HepG2 (cell line): ENCODE data around the gene THRA. TPM values are rescaled to one million over a fixed set of nuclear protein-coding genes. Genes with fewer than 3 reads are reported as not detected.

ENCODE experiments used
- ATF7-NPFF ChIP-seq: sonication (generic); formaldehyde crosslinking; IDR thresholded peaks from 2 replicates; pipeline ENCODE4 v1.8.1; 2023; ENCODE audit warnings: mild to moderate bottlenecking, low read depth, missing genetic modification reagents, moderate library complexity
- ATRX ChIP-seq: sonication (generic); formaldehyde crosslinking; IDR thresholded peaks from 2 replicates; pipeline ENCODE4 v1.4.0; 2020; ENCODE audit warnings: missing genetic modification reagents, borderline replicate concordance
- CENPX ChIP-seq: sonication (generic); formaldehyde crosslinking; IDR thresholded peaks from 2 replicates; pipeline ENCODE4 v1.9.0; 2021; ENCODE audit warnings: mild to moderate bottlenecking, missing genetic modification reagents, moderate library complexity
- ISX ChIP-seq: sonication (generic); formaldehyde crosslinking; conservative IDR thresholded peaks from 2 replicates; pipeline ENCODE4 v1.5.0; 2020; ENCODE audit warnings: missing genetic modification reagents
- KDM5A ChIP-seq: fragments of 200-600 bp; sonication (generic); IDR thresholded peaks from 2 replicates; pipeline ENCODE4 v1.7.0; 2018; ENCODE audit warnings: antibody characterized with exemption, mild to moderate bottlenecking, low read length, borderline replicate concordance
- MEIS2 ChIP-seq: sonication (generic); formaldehyde crosslinking; IDR thresholded peaks from 2 replicates; pipeline ENCODE4 v1.9.0; 2021; ENCODE audit warnings: mild to moderate bottlenecking, missing genetic modification reagents
- ZNF30 ChIP-seq: sonication (generic); formaldehyde crosslinking; IDR thresholded peaks from 2 replicates; pipeline ENCODE4 v1.5.0; 2020; ENCODE audit warnings: mild to moderate bottlenecking, missing genetic modification reagents
- ZNF432 ChIP-seq: sonication (generic); formaldehyde crosslinking; IDR thresholded peaks from 2 replicates; pipeline ENCODE4 v1.5.0; 2020; ENCODE audit warnings: missing genetic modification reagents, mild to moderate bottlenecking, borderline replicate concordance
- ZNF652 ChIP-seq: IDR thresholded peaks from 2 replicates; pipeline ENCODE4 v1.6.1; 2016; ENCODE audit warnings: low read depth, borderline replicate concordance
- ZNF672 ChIP-seq: sonication (generic); formaldehyde crosslinking; IDR thresholded peaks from 2 replicates; pipeline ENCODE4 v1.8.1; 2022; ENCODE audit warnings: missing genetic modification reagents
- ZSCAN25 ChIP-seq: sonication (generic); formaldehyde crosslinking; IDR thresholded peaks from 2 replicates; pipeline ENCODE4 v1.8.0; 2022; ENCODE audit warnings: mild to moderate bottlenecking, missing genetic modification reagents
- polyA plus RNA-seq, 8 experiments: library from polyadenylated mRNA; depleted of rRNA in 3 of 8; stranded (reverse) in 7 of 8; unstranded in 1 of 8; fragments of >200 nt; fragmentation: Illumina TruSeq in 4 of 8; extraction: Trizol in 4 of 8; gene quantifications; 2 replicates each; pipeline versions ENCODE4 v1.2.1 to v1.2.3, GENCODE V29; 2011 to 2016; ENCODE audit warnings: low read depth in 4 of 8, missing spikeins in 1 of 8, mixed read lengths in 1 of 8; ENCODE audit not compliant: insufficient read depth in 1 of 8
- total RNA-seq, 5 experiments: library from RNA; depleted of rRNA; stranded (reverse); fragments of >200 nt; fragmentation: Illumina TruSeq; extraction: Trizol; gene quantifications; 2 replicates each; pipeline ENCODE4 v1.2.3, GENCODE V29; 2016; ENCODE audit warnings: low read depth in 1 of 5
- TF ChIP-seq, protein P1 (sequence below): sonication (generic); formaldehyde crosslinking; conservative IDR thresholded peaks from 2 replicates; pipeline ENCODE4 v1.8.1; 2023; ENCODE audit warnings: missing genetic modification reagents
- TF ChIP-seq, protein P2 (sequence below): sonication (generic); formaldehyde crosslinking; conservative IDR thresholded peaks from 2 replicates; pipeline ENCODE4 v1.4.0; 2020; ENCODE audit warnings: missing genetic modification reagents
- TF ChIP-seq, protein P3 (sequence below): IDR thresholded peaks from 2 replicates; pipeline ENCODE4 v1.6.1; 2016; ENCODE audit warnings: low read depth, missing genetic modification reagents, missing compliant biosample characterization
- TF ChIP-seq, protein P4 (sequence below): sonication (generic); IDR thresholded peaks from 2 replicates; pipeline ENCODE4 v1.6.1; 2016; ENCODE audit warnings: low read depth, borderline replicate concordance
- TF ChIP-seq, protein P5 (sequence below): IDR thresholded peaks from 2 replicates; pipeline ENCODE4 v1.6.1; 2016; ENCODE audit warnings: mild to moderate bottlenecking
- TF ChIP-seq, protein P6 (sequence below): IDR thresholded peaks from 2 replicates; pipeline ENCODE4 v1.6.1; 2016; ENCODE audit warnings: low read depth, borderline replicate concordance

Gene THRA
- total and polyA plus RNA-seq, 2 of the 13 experiments (the other 11 are each of a cell fraction or from before 2014, with no cell fraction given): 8.0 to 9.9 TPM

DNA sequence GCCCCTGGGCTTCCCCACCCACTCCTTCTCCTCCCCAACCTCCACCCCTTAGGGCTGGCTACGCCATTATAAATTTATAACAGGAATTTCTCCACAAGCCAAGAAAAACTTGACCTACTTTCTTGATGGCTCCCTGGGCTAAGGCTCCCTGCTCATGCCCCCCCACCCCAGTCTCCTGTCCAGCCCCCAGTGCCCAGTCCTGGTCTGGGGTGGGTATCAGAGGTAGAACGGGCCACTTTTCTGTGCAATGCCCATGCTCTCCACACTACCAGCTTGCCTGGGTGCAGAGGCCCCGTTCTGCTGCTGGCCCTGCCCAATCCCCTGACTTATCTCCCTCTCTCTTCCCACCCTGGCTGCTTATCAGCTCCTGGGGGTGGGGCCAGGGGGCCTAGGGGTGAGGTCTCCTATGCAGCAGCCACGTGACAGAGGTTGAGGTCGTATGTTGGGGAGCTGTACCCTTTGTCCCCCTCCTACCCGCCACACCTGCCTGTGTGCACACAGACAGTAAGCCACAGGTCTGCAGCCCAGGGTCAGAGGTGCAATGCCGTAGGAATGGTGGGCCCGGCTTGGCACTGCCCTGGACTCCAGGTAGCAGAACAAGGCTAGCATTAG is 10.1 kb downstream of the THRA start (continued):
- TF ChIP-seq, protein P1, sequence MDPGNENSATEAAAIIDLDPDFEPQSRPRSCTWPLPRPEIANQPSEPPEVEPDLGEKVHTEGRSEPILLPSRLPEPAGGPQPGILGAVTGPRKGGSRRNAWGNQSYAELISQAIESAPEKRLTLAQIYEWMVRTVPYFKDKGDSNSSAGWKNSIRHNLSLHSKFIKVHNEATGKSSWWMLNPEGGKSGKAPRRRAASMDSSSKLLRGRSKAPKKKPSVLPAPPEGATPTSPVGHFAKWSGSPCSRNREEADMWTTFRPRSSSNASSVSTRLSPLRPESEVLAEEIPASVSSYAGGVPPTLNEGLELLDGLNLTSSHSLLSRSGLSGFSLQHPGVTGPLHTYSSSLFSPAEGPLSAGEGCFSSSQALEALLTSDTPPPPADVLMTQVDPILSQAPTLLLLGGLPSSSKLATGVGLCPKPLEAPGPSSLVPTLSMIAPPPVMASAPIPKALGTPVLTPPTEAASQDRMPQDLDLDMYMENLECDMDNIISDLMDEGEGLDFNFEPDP (CRISPR knock-in tag): no peak
- no peak for TF ChIP-seq ZNF30 (CRISPR knock-in tag)
- no peak for TF ChIP-seq KDM5A
- no peak for TF ChIP-seq ISX (CRISPR knock-in tag)
- TF ChIP-seq, protein P2, sequence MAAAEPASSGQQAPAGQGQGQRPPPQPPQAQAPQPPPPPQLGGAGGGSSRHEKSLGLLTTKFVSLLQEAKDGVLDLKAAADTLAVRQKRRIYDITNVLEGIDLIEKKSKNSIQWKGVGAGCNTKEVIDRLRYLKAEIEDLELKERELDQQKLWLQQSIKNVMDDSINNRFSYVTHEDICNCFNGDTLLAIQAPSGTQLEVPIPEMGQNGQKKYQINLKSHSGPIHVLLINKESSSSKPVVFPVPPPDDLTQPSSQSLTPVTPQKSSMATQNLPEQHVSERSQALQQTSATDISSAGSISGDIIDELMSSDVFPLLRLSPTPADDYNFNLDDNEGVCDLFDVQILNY (CRISPR knock-in tag): no peak
- TF ChIP-seq ZNF672 (CRISPR knock-in tag): no peak
- no peak for TF ChIP-seq ATF7-NPFF (CRISPR knock-in tag)
- TF ChIP-seq ATRX (CRISPR knock-in tag): no peak
- TF ChIP-seq, protein P3, sequence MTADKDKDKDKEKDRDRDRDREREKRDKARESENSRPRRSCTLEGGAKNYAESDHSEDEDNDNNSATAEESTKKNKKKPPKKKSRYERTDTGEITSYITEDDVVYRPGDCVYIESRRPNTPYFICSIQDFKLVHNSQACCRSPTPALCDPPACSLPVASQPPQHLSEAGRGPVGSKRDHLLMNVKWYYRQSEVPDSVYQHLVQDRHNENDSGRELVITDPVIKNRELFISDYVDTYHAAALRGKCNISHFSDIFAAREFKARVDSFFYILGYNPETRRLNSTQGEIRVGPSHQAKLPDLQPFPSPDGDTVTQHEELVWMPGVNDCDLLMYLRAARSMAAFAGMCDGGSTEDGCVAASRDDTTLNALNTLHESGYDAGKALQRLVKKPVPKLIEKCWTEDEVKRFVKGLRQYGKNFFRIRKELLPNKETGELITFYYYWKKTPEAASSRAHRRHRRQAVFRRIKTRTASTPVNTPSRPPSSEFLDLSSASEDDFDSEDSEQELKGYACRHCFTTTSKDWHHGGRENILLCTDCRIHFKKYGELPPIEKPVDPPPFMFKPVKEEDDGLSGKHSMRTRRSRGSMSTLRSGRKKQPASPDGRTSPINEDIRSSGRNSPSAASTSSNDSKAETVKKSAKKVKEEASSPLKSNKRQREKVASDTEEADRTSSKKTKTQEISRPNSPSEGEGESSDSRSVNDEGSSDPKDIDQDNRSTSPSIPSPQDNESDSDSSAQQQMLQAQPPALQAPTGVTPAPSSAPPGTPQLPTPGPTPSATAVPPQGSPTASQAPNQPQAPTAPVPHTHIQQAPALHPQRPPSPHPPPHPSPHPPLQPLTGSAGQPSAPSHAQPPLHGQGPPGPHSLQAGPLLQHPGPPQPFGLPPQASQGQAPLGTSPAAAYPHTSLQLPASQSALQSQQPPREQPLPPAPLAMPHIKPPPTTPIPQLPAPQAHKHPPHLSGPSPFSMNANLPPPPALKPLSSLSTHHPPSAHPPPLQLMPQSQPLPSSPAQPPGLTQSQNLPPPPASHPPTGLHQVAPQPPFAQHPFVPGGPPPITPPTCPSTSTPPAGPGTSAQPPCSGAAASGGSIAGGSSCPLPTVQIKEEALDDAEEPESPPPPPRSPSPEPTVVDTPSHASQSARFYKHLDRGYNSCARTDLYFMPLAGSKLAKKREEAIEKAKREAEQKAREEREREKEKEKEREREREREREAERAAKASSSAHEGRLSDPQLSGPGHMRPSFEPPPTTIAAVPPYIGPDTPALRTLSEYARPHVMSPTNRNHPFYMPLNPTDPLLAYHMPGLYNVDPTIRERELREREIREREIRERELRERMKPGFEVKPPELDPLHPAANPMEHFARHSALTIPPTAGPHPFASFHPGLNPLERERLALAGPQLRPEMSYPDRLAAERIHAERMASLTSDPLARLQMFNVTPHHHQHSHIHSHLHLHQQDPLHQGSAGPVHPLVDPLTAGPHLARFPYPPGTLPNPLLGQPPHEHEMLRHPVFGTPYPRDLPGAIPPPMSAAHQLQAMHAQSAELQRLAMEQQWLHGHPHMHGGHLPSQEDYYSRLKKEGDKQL: no peak
- TF ChIP-seq CENPX (CRISPR knock-in tag): no peak
- 0 out of 2 replicates have a peak, but pooled peaks have one; percentile 18 for TF ChIP-seq MEIS2
- TF ChIP-seq, protein P4, sequence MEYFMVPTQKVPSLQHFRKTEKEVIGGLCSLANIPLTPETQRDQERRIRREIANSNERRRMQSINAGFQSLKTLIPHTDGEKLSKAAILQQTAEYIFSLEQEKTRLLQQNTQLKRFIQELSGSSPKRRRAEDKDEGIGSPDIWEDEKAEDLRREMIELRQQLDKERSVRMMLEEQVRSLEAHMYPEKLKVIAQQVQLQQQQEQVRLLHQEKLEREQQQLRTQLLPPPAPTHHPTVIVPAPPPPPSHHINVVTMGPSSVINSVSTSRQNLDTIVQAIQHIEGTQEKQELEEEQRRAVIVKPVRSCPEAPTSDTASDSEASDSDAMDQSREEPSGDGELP: no peak; the same call in 1 of the 2 replicates
- TF ChIP-seq ZSCAN25 (CRISPR knock-in tag): no peak
- TF ChIP-seq ZNF432 (CRISPR knock-in tag): no peak
- TF ChIP-seq ZNF652: no peak
- TF ChIP-seq, protein P5, sequence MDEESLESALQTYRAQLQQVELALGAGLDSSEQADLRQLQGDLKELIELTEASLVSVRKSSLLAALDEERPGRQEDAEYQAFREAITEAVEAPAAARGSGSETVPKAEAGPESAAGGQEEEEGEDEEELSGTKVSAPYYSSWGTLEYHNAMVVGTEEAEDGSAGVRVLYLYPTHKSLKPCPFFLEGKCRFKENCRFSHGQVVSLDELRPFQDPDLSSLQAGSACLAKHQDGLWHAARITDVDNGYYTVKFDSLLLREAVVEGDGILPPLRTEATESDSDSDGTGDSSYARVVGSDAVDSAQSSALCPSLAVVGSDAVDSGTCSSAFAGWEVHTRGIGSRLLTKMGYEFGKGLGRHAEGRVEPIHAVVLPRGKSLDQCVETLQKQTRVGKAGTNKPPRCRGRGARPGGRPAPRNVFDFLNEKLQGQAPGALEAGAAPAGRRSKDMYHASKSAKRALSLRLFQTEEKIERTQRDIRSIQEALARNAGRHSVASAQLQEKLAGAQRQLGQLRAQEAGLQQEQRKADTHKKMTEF: no peak
- TF ChIP-seq, protein P6, sequence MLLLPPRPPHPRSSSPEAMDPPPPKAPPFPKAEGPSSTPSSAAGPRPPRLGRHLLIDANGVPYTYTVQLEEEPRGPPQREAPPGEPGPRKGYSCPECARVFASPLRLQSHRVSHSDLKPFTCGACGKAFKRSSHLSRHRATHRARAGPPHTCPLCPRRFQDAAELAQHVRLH (CRISPR knock-in tag): no peak
- TF ChIP-seq, all 625 proteins: peak for 71
